ENCODE measurements around the gene GTF3C5.
"Not testable (repeated sequence)": the region's sequence is repeated elsewhere in the genome, so short reads cannot be mapped to it uniquely, and the experiment has no call there.

GRCh38 chr9:133083688-133084087 lies 52.9 kb downstream of the GTF3C5 start:
- TF ChIP-seq, protein P1, sequence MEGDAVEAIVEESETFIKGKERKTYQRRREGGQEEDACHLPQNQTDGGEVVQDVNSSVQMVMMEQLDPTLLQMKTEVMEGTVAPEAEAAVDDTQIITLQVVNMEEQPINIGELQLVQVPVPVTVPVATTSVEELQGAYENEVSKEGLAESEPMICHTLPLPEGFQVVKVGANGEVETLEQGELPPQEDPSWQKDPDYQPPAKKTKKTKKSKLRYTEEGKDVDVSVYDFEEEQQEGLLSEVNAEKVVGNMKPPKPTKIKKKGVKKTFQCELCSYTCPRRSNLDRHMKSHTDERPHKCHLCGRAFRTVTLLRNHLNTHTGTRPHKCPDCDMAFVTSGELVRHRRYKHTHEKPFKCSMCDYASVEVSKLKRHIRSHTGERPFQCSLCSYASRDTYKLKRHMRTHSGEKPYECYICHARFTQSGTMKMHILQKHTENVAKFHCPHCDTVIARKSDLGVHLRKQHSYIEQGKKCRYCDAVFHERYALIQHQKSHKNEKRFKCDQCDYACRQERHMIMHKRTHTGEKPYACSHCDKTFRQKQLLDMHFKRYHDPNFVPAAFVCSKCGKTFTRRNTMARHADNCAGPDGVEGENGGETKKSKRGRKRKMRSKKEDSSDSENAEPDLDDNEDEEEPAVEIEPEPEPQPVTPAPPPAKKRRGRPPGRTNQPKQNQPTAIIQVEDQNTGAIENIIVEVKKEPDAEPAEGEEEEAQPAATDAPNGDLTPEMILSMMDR (IDR thresholded peaks at IDR 0.05), result not testable (repeated sequence)
- TF ChIP-seq, protein P2, sequence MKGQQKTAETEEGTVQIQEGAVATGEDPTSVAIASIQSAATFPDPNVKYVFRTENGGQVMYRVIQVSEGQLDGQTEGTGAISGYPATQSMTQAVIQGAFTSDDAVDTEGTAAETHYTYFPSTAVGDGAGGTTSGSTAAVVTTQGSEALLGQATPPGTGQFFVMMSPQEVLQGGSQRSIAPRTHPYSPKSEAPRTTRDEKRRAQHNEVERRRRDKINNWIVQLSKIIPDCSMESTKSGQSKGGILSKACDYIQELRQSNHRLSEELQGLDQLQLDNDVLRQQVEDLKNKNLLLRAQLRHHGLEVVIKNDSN (CRISPR knock-in tag; IDR thresholded peaks at IDR 0.05), result not testable (repeated sequence)
- not testable (repeated sequence) for TF ChIP-seq RELA (CRISPR knock-in tag; IDR thresholded peaks at IDR 0.05; ENCODE audit: borderline replicate concordance)

Measured in WTC11 (cell line).